Measurements from ENCODE around the gene NXPE1.

Gene NXPE1

DNA sequence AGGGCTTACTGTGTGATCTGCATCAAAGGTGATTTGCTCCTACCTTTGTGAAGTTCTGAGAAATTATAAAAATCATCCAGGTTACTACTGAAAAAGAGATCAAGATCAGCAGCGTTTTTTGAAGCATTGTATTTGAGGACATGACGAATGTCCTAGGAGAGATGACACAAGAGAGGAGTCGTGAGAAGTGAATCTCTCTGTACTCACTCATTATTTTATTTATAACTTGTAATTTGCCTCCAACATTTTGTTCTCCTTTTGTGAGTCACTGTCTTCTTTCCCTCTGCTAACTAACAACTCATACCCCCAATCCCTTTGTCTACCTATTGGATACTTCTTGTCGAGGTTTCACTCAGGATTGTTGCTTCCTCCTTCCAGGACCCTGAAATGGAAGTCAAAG, 8.6 kb downstream of the NXPE1 start:
- Histone ChIP-seq H3K4me2 (ENCODE audit: low read length) (no peak overlapping the region), H3K4me1 (ENCODE audit: control insufficient read depth, low read length) (no peaks in the 10 kb centered on the region), H3K4me3 (ENCODE audit: low read length) (no peak overlapping the region), H3K27me3 (ENCODE audit: control insufficient read depth, low read length) (no peaks in the 10 kb centered on the region; the same call in 1 of the 2 replicates), H3K9me3 (ENCODE audit: control insufficient read depth, insufficient read depth, low read length) (no peaks in the 10 kb centered on the region), H3F3A (ENCODE audit: control insufficient read depth, insufficient read depth) (no peaks in the 10 kb centered on the region), H3K9me2 (replicated peaks; ENCODE audit: control insufficient read depth, low read length) (no peaks in the 10 kb centered on the region), H3K36me3 (ENCODE audit: control insufficient read depth, low read length) (no peaks in the 10 kb centered on the region), H4K20me1 (ENCODE audit: control insufficient read depth, insufficient read depth, low read depth, low read length) (no peaks in the 10 kb centered on the region), H3K27ac (ENCODE audit: low read depth, low read length) (no peak overlapping the region), H3K79me2 (ENCODE audit: control insufficient read depth, low read length) (no peaks in the 10 kb centered on the region)
- TF ChIP-seq EZH2phosphoT487 (IDR thresholded peaks at IDR 0.05; ENCODE audit: borderline replicate concordance, low read length) = no peak
- TF ChIP-seq, protein P1, sequence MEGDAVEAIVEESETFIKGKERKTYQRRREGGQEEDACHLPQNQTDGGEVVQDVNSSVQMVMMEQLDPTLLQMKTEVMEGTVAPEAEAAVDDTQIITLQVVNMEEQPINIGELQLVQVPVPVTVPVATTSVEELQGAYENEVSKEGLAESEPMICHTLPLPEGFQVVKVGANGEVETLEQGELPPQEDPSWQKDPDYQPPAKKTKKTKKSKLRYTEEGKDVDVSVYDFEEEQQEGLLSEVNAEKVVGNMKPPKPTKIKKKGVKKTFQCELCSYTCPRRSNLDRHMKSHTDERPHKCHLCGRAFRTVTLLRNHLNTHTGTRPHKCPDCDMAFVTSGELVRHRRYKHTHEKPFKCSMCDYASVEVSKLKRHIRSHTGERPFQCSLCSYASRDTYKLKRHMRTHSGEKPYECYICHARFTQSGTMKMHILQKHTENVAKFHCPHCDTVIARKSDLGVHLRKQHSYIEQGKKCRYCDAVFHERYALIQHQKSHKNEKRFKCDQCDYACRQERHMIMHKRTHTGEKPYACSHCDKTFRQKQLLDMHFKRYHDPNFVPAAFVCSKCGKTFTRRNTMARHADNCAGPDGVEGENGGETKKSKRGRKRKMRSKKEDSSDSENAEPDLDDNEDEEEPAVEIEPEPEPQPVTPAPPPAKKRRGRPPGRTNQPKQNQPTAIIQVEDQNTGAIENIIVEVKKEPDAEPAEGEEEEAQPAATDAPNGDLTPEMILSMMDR (IDR thresholded peaks at IDR 0.05; ENCODE audit: low read depth, low read length, poor library complexity, severe bottlenecking) = no peak

DNA sequence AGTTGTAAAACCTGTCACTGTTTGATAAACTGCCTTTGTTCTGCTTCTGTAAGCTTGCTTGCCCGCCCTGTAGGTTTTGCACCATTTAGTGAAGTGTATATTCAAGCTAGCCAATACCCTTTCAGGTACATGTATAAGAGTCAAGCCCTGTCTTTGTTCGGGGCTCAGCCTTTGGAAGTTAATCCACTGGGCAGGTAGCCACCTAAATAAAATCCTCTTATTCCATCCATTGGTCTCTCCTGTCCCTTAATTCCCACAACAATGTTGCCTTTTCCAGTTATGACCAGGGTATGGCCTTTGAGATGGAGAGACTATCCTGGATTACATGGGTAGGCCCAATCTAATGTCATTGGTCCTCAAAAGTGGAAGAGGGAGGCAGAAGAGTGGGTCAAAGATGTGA, 34.0 kb downstream of the NXPE1 start:
- H3K4me2 ChIP-seq (ENCODE audit: low read length) = no peak overlapping the region
- no peaks in the 10 kb centered on the region for H3K36me3 ChIP-seq (ENCODE audit: control insufficient read depth, low read length)
- H3K79me2 ChIP-seq (ENCODE audit: control insufficient read depth, low read length) = no peaks in the 10 kb centered on the region
- no peaks in the 10 kb centered on the region for H4K20me1 ChIP-seq (ENCODE audit: control insufficient read depth, insufficient read depth, low read depth, low read length)
- TF ChIP-seq, protein P1 (IDR thresholded peaks at IDR 0.05; ENCODE audit: low read depth, low read length, poor library complexity, severe bottlenecking) = no peak
- TF ChIP-seq EZH2phosphoT487 (IDR thresholded peaks at IDR 0.05; ENCODE audit: borderline replicate concordance, low read length) = no peak
- H3K4me3 ChIP-seq (ENCODE audit: low read length) = no peak overlapping the region
- no peaks in the 10 kb centered on the region for H3K9me2 ChIP-seq (replicated peaks; ENCODE audit: control insufficient read depth, low read length)
- 0 out of 2 replicates have a peak, but pooled peaks cover 3% of the 10 kb centered on the region for H3K4me1 ChIP-seq (ENCODE audit: control insufficient read depth, low read length)
- H3F3A ChIP-seq (ENCODE audit: control insufficient read depth, insufficient read depth) = no peaks in the 10 kb centered on the region
- H3K27me3 ChIP-seq (ENCODE audit: control insufficient read depth, low read length) = no peaks in the 10 kb centered on the region
- H3K27ac ChIP-seq (ENCODE audit: low read depth, low read length) = no peak overlapping the region
- peaks cover 8% of the 10 kb centered on the region; the same call in 1 of the 2 replicates for H3K9me3 ChIP-seq (ENCODE audit: control insufficient read depth, insufficient read depth, low read length)

DNA sequence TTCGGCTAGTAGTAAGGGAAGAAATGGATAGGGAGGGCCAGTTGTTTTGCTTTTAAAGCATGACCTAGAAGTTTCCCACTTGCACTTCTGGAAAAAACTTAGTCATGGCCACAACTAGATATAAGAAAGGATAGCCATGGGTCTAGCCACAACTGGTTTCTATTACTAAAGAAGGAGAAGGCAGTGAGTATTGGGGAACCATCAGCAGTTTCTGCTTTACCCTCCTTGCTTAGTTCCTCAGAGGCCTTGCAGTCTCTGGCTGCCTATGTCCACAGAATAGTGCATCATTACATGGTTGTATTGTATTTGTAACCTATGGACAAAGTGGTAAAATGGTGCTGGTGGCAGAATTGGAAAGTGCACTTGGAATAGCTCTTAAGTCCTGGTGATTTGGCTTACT, 35.6 kb downstream of the NXPE1 start:
- no peak overlapping the region for H3K4me2 ChIP-seq (ENCODE audit: low read length)
- H3K4me3 ChIP-seq (ENCODE audit: low read length) = no peak overlapping the region
- 0 out of 2 replicates have a peak, but pooled peaks cover 3% of the 10 kb centered on the region for H3K4me1 ChIP-seq (ENCODE audit: control insufficient read depth, low read length)
- no peaks in the 10 kb centered on the region for H3F3A ChIP-seq (ENCODE audit: control insufficient read depth, insufficient read depth)
- H3K9me2 ChIP-seq (replicated peaks; ENCODE audit: control insufficient read depth, low read length) = no peaks in the 10 kb centered on the region
- no peaks in the 10 kb centered on the region for H4K20me1 ChIP-seq (ENCODE audit: control insufficient read depth, insufficient read depth, low read depth, low read length)
- no peaks in the 10 kb centered on the region for H3K27me3 ChIP-seq (ENCODE audit: control insufficient read depth, low read length)
- no peaks in the 10 kb centered on the region for H3K79me2 ChIP-seq (ENCODE audit: control insufficient read depth, low read length)
- TF ChIP-seq, protein P1 (IDR thresholded peaks at IDR 0.05; ENCODE audit: low read depth, low read length, poor library complexity, severe bottlenecking) = no peak
- TF ChIP-seq EZH2phosphoT487 (IDR thresholded peaks at IDR 0.05; ENCODE audit: borderline replicate concordance, low read length) = no peak
- H3K9me3 ChIP-seq (ENCODE audit: control insufficient read depth, insufficient read depth, low read length) = peaks cover 8% of the 10 kb centered on the region; the same call in 1 of the 2 replicates
- no peak overlapping the region for H3K27ac ChIP-seq (ENCODE audit: low read depth, low read length)
- no peaks in the 10 kb centered on the region for H3K36me3 ChIP-seq (ENCODE audit: control insufficient read depth, low read length)
